Neuron (in vitro differentiated cells): Measurements from ENCODE around the gene DHPS.
"Not testable (repeated sequence)": the region's sequence is repeated elsewhere in the genome, so short reads cannot be mapped to it uniquely, and the experiment has no call there.

Source experiments
- H2AFZ ChIP-seq: one replicate; pipeline ENCODE4 v1.6.1; 2013; ENCODE audit warnings: low read depth, mild to moderate bottlenecking, inconsistent platforms, low read length, moderate library complexity
- H3K27me3 ChIP-seq: one replicate; pipeline ENCODE4 v1.6.1; 2013; ENCODE audit warnings: low read length; ENCODE audit not compliant: insufficient read depth
- H3K36me3 ChIP-seq: one replicate; pipeline ENCODE4 v1.6.1; 2013; ENCODE audit warnings: low read length; ENCODE audit not compliant: insufficient read depth
- H3K4me1 ChIP-seq: one replicate; pipeline ENCODE4 v1.6.1; 2013; ENCODE audit warnings: low read length; ENCODE audit not compliant: insufficient read depth
- H3K4me3 ChIP-seq: 2 replicates; pipeline ENCODE4 v1.5.1; 2013; ENCODE audit warnings: mild to moderate bottlenecking, low read length, moderate library complexity
- H3K9me3 ChIP-seq: one replicate; pipeline ENCODE4 v1.6.1; 2013; ENCODE audit warnings: low read length

The DHPS gene

GRCh38 chr19:12720296-12720695 lies 38.6 kb upstream of the DHPS start:
- Histone ChIP-seq H3K4me1 (peaks cover 17% of the 10 kb centered on the region), H3K27me3 (no peaks in the 10 kb centered on the region), H3K4me3 (peak overlapping the region; percentile 79), H3K36me3 (peaks cover 34% of the 10 kb centered on the region), H2AFZ (no peak overlapping the region), H3K9me3 (no peaks in the 10 kb centered on the region)

GRCh38 chr19:12715929-12716328 lies 34.2 kb upstream of the DHPS start:
- Histone ChIP-seq H2AFZ (no peak overlapping the region), H3K4me1 (peaks cover 8% of the 10 kb centered on the region), H3K9me3 (no peaks in the 10 kb centered on the region), H3K36me3 (peaks cover 67% of the 10 kb centered on the region), H3K4me3 (no peak overlapping the region), H3K27me3 (no peaks in the 10 kb centered on the region)

GRCh38 chr19:12715102-12715501 lies 33.4 kb upstream of the DHPS start:
- Histone ChIP-seq H3K27me3 (no peaks in the 10 kb centered on the region), H3K36me3 (peaks cover 71% of the 10 kb centered on the region), H3K4me1 (no peaks in the 10 kb centered on the region), H3K9me3 (no peaks in the 10 kb centered on the region), H3K4me3 (no peak overlapping the region), H2AFZ (no peak overlapping the region)

- peaks cover 77% of the 10 kb centered on the region for H3K36me3 ChIP-seq
- not testable (repeated sequence) for H3K4me3 ChIP-seq, H2AFZ ChIP-seq, H3K9me3 ChIP-seq, H3K27me3 ChIP-seq, H3K4me1 ChIP-seq
These were observed 31.6 kb upstream of the DHPS start for GRCh38 chr19:12713304-12713703.

GRCh38 chr19:12712077-12712476 lies 30.4 kb upstream of the DHPS start:
- not testable (repeated sequence) for H3K4me1 ChIP-seq, H3K9me3 ChIP-seq, H3K4me3 ChIP-seq, H3K27me3 ChIP-seq, H2AFZ ChIP-seq
- peaks cover 81% of the 10 kb centered on the region for H3K36me3 ChIP-seq

GRCh38 chr19:12711187-12711586 lies 29.5 kb upstream of the DHPS start:
- H3K4me1 ChIP-seq = no peaks in the 10 kb centered on the region
- peaks cover 80% of the 10 kb centered on the region for H3K36me3 ChIP-seq
- H3K9me3 ChIP-seq = no peaks in the 10 kb centered on the region
- no peak overlapping the region for H3K4me3 ChIP-seq
- H2AFZ ChIP-seq = no peak overlapping the region
- no peaks in the 10 kb centered on the region for H3K27me3 ChIP-seq

- Histone ChIP-seq H2AFZ (no peak overlapping the region), H3K36me3 (peaks cover 79% of the 10 kb centered on the region), H3K27me3 (no peaks in the 10 kb centered on the region), H3K4me1 (no peaks in the 10 kb centered on the region), H3K4me3 (no peak overlapping the region), H3K9me3 (no peaks in the 10 kb centered on the region)
These were observed 27.0 kb upstream of the DHPS start for GRCh38 chr19:12708641-12709040.

- Histone ChIP-seq H3K27me3 (no peaks in the 10 kb centered on the region), H3K4me3 (no peak overlapping the region), H3K36me3 (peaks cover 85% of the 10 kb centered on the region), H3K4me1 (no peaks in the 10 kb centered on the region), H3K9me3 (no peaks in the 10 kb centered on the region), H2AFZ (no peak overlapping the region)
These were observed 24.6 kb upstream of the DHPS start for GRCh38 chr19:12706332-12706718.

GRCh38 chr19:12705654-12706331 lies 24.1 kb upstream of the DHPS start:
- Histone ChIP-seq H2AFZ (no peak overlapping the region), H3K27me3 (no peaks in the 10 kb centered on the region), H3K36me3 (peaks cover 87% of the 10 kb centered on the region), H3K4me1 (no peaks in the 10 kb centered on the region), H3K9me3 (no peaks in the 10 kb centered on the region), H3K4me3 (no peak overlapping the region)

- no peaks in the 10 kb centered on the region for H3K9me3 ChIP-seq
- H3K36me3 ChIP-seq = peaks cover 86% of the 10 kb centered on the region
- H3K4me3 ChIP-seq = no peak overlapping the region
- no peaks in the 10 kb centered on the region for H3K27me3 ChIP-seq
- H3K4me1 ChIP-seq = no peaks in the 10 kb centered on the region
- no peak overlapping the region for H2AFZ ChIP-seq
These were observed 23.5 kb upstream of the DHPS start for GRCh38 chr19:12705169-12705568.

- Histone ChIP-seq H3K4me3 (no peak overlapping the region), H3K36me3 (peaks cover 79% of the 10 kb centered on the region), H3K27me3 (no peaks in the 10 kb centered on the region)
These were observed 21.4 kb upstream of the DHPS start for GRCh38 chr19:12703046-12703445.

GRCh38 chr19:12701596-12702282 lies 20.1 kb upstream of the DHPS start:
- Histone ChIP-seq H3K9me3 (no peaks in the 10 kb centered on the region), H3K36me3 (peaks cover 74% of the 10 kb centered on the region), H3K4me1 (no peaks in the 10 kb centered on the region), H3K4me3 (no peak overlapping the region), H3K27me3 (no peaks in the 10 kb centered on the region), H2AFZ (no peak overlapping the region)

More at GRCh38 chr19:12703046-12703445, 21.4 kb upstream of the DHPS start:
- Histone ChIP-seq H2AFZ (no peak overlapping the region), H3K4me1 (no peaks in the 10 kb centered on the region), H3K9me3 (no peaks in the 10 kb centered on the region)

GRCh38 chr19:12698138-12698537 lies 16.5 kb upstream of the DHPS start:
- Histone ChIP-seq H3K27me3 (no peaks in the 10 kb centered on the region), H3K36me3 (peaks cover 42% of the 10 kb centered on the region), H3K4me3 (no peak overlapping the region), H3K9me3 (no peaks in the 10 kb centered on the region), H3K4me1 (peaks cover 10% of the 10 kb centered on the region), H2AFZ (no peak overlapping the region)

GRCh38 chr19:12697425-12697824 lies 15.7 kb upstream of the DHPS start:
- H3K4me3 ChIP-seq = peak overlapping the region; percentile 72
- H3K36me3 ChIP-seq = peaks cover 37% of the 10 kb centered on the region
- H2AFZ ChIP-seq, H3K4me1 ChIP-seq, H3K9me3 ChIP-seq, H3K27me3 ChIP-seq: not testable (repeated sequence)
